GM18502 (cell line): ENCODE measurements around the gene ZNG1F.
A peak's percentile ranks its signal among the peaks of the same experiment; 100 is the strongest.
"Not testable (repeated sequence)": the region's sequence is repeated elsewhere in the genome, so short reads cannot be mapped to it uniquely, and the experiment has no call there.

Experiments
- ATAC-seq: cut with Tn5 transposase; IDR thresholded peaks from one replicate; pipeline ENCODE4 v1.9.1; 2021; ENCODE audit warnings: mild to moderate bottlenecking; ENCODE audit not compliant: unreplicated experiment, poor library complexity

Gene ZNG1F

GRCh38 chr9:41189217-41189616, at the start of gene ZNG1F:
Gene ZNG1F (minus strand): TSS chr9:41189317. CDS start chr9:41189258, 59 bp downstream.
- not testable (repeated sequence) for ATAC-seq

GRCh38 chr9:41237110-41237749, 48.1 kb upstream of the ZNG1F start:
- not testable (repeated sequence) for ATAC-seq

- not testable (repeated sequence) for ATAC-seq
These were observed 47.5 kb upstream of the ZNG1F start for GRCh38 chr9:41236486-41237109.

- peak; percentile 100 for ATAC-seq
These were observed 46.0 kb upstream of the ZNG1F start for GRCh38 chr9:41234811-41235805.

- not testable (repeated sequence) for ATAC-seq
These were observed 45.1 kb upstream of the ZNG1F start for GRCh38 chr9:41234221-41234620.

GRCh38 chr9:41232326-41232725, 43.2 kb upstream of the ZNG1F start:
- ATAC-seq = not testable (repeated sequence)

GRCh38 chr9:41230418-41230817, 41.3 kb upstream of the ZNG1F start:
- not testable (repeated sequence) for ATAC-seq

GRCh38 chr9:41229408-41230401, 40.6 kb upstream of the ZNG1F start:
- ATAC-seq = peak; percentile 37

- not testable (repeated sequence) for ATAC-seq
These were observed 30.7 kb upstream of the ZNG1F start for GRCh38 chr9:41219831-41220230.

- not testable (repeated sequence) for ATAC-seq
These were observed 678 bp downstream of the ZNG1F start for GRCh38 chr9:41188439-41188838.

GRCh38 chr9:41174994-41175393, 14.1 kb downstream of the ZNG1F start:
- ATAC-seq = not testable (repeated sequence)

- not testable (repeated sequence) for ATAC-seq
These were observed 39.0 kb downstream of the ZNG1F start for GRCh38 chr9:41150116-41150515.

- ATAC-seq = not testable (repeated sequence)
These were observed 47.2 kb downstream of the ZNG1F start for GRCh38 chr9:41141878-41142277.

- ATAC-seq = not testable (repeated sequence)
These were observed 60.5 kb downstream of the ZNG1F start, which contains the start of gene FOXD4L6 for GRCh38 chr9:41128581-41128980. Gene FOXD4L6 (minus strand): TSS chr9:41128681. CDS start chr9:41128383, 298 bp downstream.

- not testable (repeated sequence) for ATAC-seq
These were observed 62.2 kb downstream of the ZNG1F start for GRCh38 chr9:41126746-41127446.

GRCh38 chr9:41125936-41126335, 63.2 kb downstream of the ZNG1F start:
- not testable (repeated sequence) for ATAC-seq

GRCh38 chr9:41125109-41125658, 63.9 kb downstream of the ZNG1F start:
- not testable (repeated sequence) for ATAC-seq
